BE2C (cell line): ENCODE data around the gene TMEM115.

Experiments
- DNase-seq: peaks from one replicate; pipeline ENCODE4 v3.0.0-alpha.2; 2020
- H3K27me3 ChIP-seq: fragments of 250-450 bp; sonication (Bioruptor Pico); 2 replicates; pipeline ENCODE4 v1.5.1; 2020; ENCODE audit warnings: mild to moderate bottlenecking
- H3K36me3 ChIP-seq: fragments of 250-450 bp; sonication (Bioruptor Pico); 2 replicates; pipeline ENCODE4 v1.5.1; 2020; ENCODE audit warnings: mild to moderate bottlenecking
- H3K4me1 ChIP-seq: fragments of 250-450 bp; sonication (Bioruptor Pico); 2 replicates; pipeline ENCODE4 v1.5.1; 2020
- H3K4me3 ChIP-seq: 2 replicates; pipeline ENCODE4 v1.5.1; 2011; ENCODE audit warnings: low read depth, low read length
- H3K9me3 ChIP-seq: fragments of 250-450 bp; sonication (Bioruptor Pico); 2 replicates; pipeline ENCODE4 v1.5.1; 2020
- CTCF ChIP-seq: IDR thresholded peaks from 2 replicates; pipeline ENCODE4 v1.5.1; 2012; ENCODE audit warnings: mild to moderate bottlenecking, low read depth, low read length

The TMEM115 gene

GRCh38 chr3:50340147-50340447 is 19.2 kb downstream of the TMEM115 start:
- no peaks in the 10 kb centered on the region for H3K27me3 ChIP-seq
- no peaks in the 10 kb centered on the region for H3K9me3 ChIP-seq
- no peak for DNase-seq
- H3K36me3 ChIP-seq = peaks cover 3% of the 10 kb centered on the region; the same call in 1 of the 2 replicates
- H3K4me3 ChIP-seq = no peak overlapping the region
- TF ChIP-seq CTCF = no peak
- peaks cover 3% of the 10 kb centered on the region; the same call in 1 of the 2 replicates for H3K4me1 ChIP-seq

- Histone ChIP-seq H3K9me3 (no peaks in the 10 kb centered on the region), H3K27me3 (no peaks in the 10 kb centered on the region), H3K4me3 (no peak overlapping the region), H3K36me3 (peaks cover 3% of the 10 kb centered on the region; the same call in 1 of the 2 replicates), H3K4me1 (peaks cover 3% of the 10 kb centered on the region; the same call in 1 of the 2 replicates)
- TF ChIP-seq CTCF = no peak
- DNase-seq = no peak
These were observed 19.7 kb downstream of the TMEM115 start for GRCh38 chr3:50339485-50340146.

GRCh38 chr3:50338965-50339364 is 20.4 kb downstream of the TMEM115 start:
- Histone ChIP-seq H3K27me3 (no peaks in the 10 kb centered on the region), H3K9me3 (no peaks in the 10 kb centered on the region), H3K36me3 (peaks cover 3% of the 10 kb centered on the region; the same call in 1 of the 2 replicates), H3K4me3 (no peak overlapping the region), H3K4me1 (peaks cover 3% of the 10 kb centered on the region; the same call in 1 of the 2 replicates)
- no peak for TF ChIP-seq CTCF
- DNase-seq = no peak

- Histone ChIP-seq H3K4me3 (peak overlapping the region; percentile 95), H3K27me3 (no peaks in the 10 kb centered on the region), H3K36me3 (peaks cover 3% of the 10 kb centered on the region), H3K9me3 (no peaks in the 10 kb centered on the region), H3K4me1 (peaks cover 3% of the 10 kb centered on the region; the same call in 1 of the 2 replicates)
- TF ChIP-seq CTCF = no peak
- DNase-seq = peak; percentile 97
These were observed 22.0 kb downstream of the TMEM115 start for GRCh38 chr3:50337175-50337861.

GRCh38 chr3:50336452-50337174 is 22.7 kb downstream of the TMEM115 start:
- Histone ChIP-seq H3K9me3 (no peaks in the 10 kb centered on the region), H3K27me3 (no peaks in the 10 kb centered on the region), H3K36me3 (peaks cover 10% of the 10 kb centered on the region), H3K4me1 (peaks cover 3% of the 10 kb centered on the region; the same call in 1 of the 2 replicates), H3K4me3 (peak overlapping the region; percentile 95)
- no peak for DNase-seq
- no peak for TF ChIP-seq CTCF
